Esophagus (tissue), 2 donors: ENCODE data around the gene FOXP1. TPM values are rescaled to one million over a fixed set of nuclear protein-coding genes. Genes with fewer than 3 reads are reported as not detected.

Experiments
- H3K27ac ChIP-seq, 2 donors: one replicate each; pipeline ENCODE4 v1.5.1; 2013; ENCODE audit warnings: low read depth in 2 of 2, mild to moderate bottlenecking in 2 of 2, inconsistent platforms in 1 of 2, low read length in 1 of 2, moderate library complexity in 1 of 2
- H3K27me3 ChIP-seq, 2 donors: one replicate each; pipeline ENCODE4 v1.6.1; 2013; ENCODE audit warnings: low read length in 2 of 2, control low read depth in 1 of 2, mild to moderate bottlenecking in 1 of 2; ENCODE audit not compliant: insufficient read depth in 2 of 2, control insufficient read depth in 1 of 2
- H3K36me3 ChIP-seq, 2 donors: one replicate each; pipeline ENCODE4 v1.6.1; 2013; ENCODE audit warnings: low read length in 1 of 2; ENCODE audit not compliant: control insufficient read depth in 2 of 2, insufficient read depth in 2 of 2
- H3K4me1 ChIP-seq, 2 donors: one replicate each; pipeline ENCODE4 v1.6.1; 2013; ENCODE audit warnings: low read length in 1 of 2; ENCODE audit not compliant: control insufficient read depth in 2 of 2, insufficient read depth in 2 of 2
- H3K4me3 ChIP-seq, 2 donors: one replicate each; pipeline ENCODE4 v1.5.1; 2013; ENCODE audit warnings: low read length in 2 of 2, mild to moderate bottlenecking in 2 of 2, low read depth in 1 of 2, moderate library complexity in 1 of 2
- H3K9me3 ChIP-seq, 2 donors: one replicate each; pipeline ENCODE4 v1.6.1; 2013; ENCODE audit warnings: mild to moderate bottlenecking in 2 of 2, low read depth in 1 of 2, low read length in 1 of 2, moderate library complexity in 1 of 2; ENCODE audit not compliant: control insufficient read depth in 2 of 2, insufficient read depth in 1 of 2
- WGBS, 2 donors: extraction: QIAGEN DNeasy Blood & Tissue Kit; methylation state at CpG; one replicate each; pipeline ENCODE4 v1.1.7; 2013; 5-methylcytosine and 5-hydroxymethylcytosine counted together
- polyA plus RNA-seq, 2 donors: library from polyadenylated mRNA; stranded (reverse); fragments of 200-250 nt; gene quantifications; one replicate each; pipeline ENCODE4 v1.2.3, GENCODE V29; 2013
- donor health status: healthy with polysubstance abuse.
- donor health status: Bipolar disorder and iron deficiency.

FOXP1 gene
- polyA plus RNA-seq, 2 donors, result 10.7 to 20.4 TPM

GRCh38 chr3:71244153-71244825, 339.2 kb downstream of the FOXP1 start:
- H3K4me3 ChIP-seq, result peak overlapping the region in 1 of 2 donors; percentile 33
- peak overlapping the region; percentile 0 to 63 for H3K27ac ChIP-seq
- peaks cover 0 to 2% of the 10 kb centered on the region in 2 donors for H3K36me3 ChIP-seq
- peaks cover 0 to 7% of the 10 kb centered on the region in 2 donors for H3K4me1 ChIP-seq
- no peaks in the 10 kb centered on the region for H3K27me3 ChIP-seq
- H3K9me3 ChIP-seq, result no peaks in the 10 kb centered on the region
- WGBS, 2 donors, result 72 to 75% methylated on average over 9 of the region's 9 CpGs

DNA sequence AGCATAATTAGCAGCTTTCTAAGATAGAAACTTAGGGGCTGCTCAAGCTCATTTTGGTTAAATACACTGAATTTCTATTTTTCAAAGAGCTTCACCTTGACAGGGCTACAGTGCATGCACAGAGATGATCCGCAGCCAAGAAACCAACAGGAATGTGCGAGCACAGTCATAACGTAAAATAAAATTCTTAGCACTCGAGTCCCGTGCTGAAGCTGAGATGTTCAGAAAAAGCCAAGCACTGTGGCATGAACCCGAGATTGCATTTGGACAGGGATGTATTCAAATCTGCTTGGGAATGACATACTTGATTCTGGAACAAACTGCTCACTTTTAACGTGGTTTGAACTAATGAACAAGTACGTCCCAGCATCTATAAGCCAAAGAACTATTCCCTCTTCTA, 340.3 kb downstream of the FOXP1 start:
- 77 to 79% methylated on average over 8 of the region's 8 CpGs for WGBS, 2 donors
- Histone ChIP-seq H3K9me3 (no peaks in the 10 kb centered on the region), H3K36me3 (peaks cover 0 to 2% of the 10 kb centered on the region in 2 donors), H3K4me3 (no peak overlapping the region), H3K27ac (no peak overlapping the region), H3K27me3 (no peaks in the 10 kb centered on the region), H3K4me1 (peaks cover 0 to 7% of the 10 kb centered on the region in 2 donors)

DNA sequence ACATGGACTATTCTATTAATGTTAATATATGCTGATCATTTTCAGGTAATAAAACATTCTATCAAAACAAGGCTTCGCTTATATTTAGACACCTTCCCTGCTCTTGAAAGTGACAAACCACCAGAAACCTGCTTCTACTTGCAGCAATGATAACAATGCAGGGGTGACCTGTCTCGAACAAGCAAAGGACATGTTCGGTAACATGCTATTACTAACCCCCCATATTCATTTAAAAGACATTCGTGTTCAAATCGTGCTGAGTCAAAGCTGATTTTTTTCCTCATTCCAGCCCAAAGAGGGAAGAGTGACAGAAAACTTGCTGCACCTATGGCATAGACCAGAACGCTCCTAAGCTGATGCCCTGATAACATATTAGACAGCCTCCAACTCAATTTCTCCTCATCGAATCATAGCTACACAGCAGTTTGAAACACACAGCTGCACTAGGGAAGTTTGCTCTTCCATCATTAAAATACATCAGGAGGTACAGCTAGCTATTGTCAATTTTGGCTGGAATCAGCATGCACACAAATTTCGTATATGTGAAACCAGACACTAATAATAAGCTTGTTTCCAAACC, 341.5 kb downstream of the FOXP1 start:
- Histone ChIP-seq H3K27me3 (no peaks in the 10 kb centered on the region), H3K4me3 (no peak overlapping the region), H3K9me3 (no peaks in the 10 kb centered on the region), H3K36me3 (peaks cover 0 to 2% of the 10 kb centered on the region in 2 donors), H3K27ac (no peak overlapping the region), H3K4me1 (peaks cover 0 to 1% of the 10 kb centered on the region in 2 donors)
- 48 to 70% methylated on average over 8 of the region's 8 CpGs for WGBS, 2 donors

GRCh38 chr3:71241246-71241901, 342.2 kb downstream of the FOXP1 start:
- Histone ChIP-seq H3K27me3 (no peaks in the 10 kb centered on the region), H3K4me1 (no peaks in the 10 kb centered on the region), H3K27ac (no peak overlapping the region), H3K4me3 (no peak overlapping the region), H3K36me3 (peaks cover 0 to 2% of the 10 kb centered on the region in 2 donors), H3K9me3 (no peaks in the 10 kb centered on the region)
- 69 to 83% methylated on average over 8 of the region's 8 CpGs for WGBS, 2 donors

DNA sequence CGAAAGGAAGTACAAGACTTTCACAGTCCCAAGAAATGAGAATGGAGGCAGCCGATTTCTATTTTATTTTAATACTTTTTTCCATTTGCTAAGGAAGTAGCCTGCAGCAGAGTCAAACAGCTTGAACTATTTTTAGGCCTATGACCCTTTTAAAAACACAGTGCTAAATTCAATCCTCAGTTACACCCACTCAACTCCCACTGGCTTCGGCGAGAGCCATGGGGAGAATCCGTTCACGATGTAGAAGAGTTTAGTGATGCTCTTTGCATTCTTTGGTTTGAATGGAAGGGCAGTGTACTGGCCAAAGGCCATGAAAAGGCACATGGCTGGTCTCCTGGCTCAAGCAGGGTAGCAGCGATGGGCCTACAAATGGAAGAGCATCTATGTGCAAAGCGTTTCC, 343.5 kb downstream of the FOXP1 start:
- H3K4me3 ChIP-seq, result no peak overlapping the region
- 73 to 80% methylated on average over 8 of the region's 8 CpGs for WGBS, 2 donors
- no peaks in the 10 kb centered on the region for H3K36me3 ChIP-seq
- H3K27me3 ChIP-seq, result no peaks in the 10 kb centered on the region
- H3K27ac ChIP-seq, result peak overlapping the region in 1 of 2 donors; percentile 37
- no peaks in the 10 kb centered on the region for H3K4me1 ChIP-seq
- no peaks in the 10 kb centered on the region for H3K9me3 ChIP-seq

DNA sequence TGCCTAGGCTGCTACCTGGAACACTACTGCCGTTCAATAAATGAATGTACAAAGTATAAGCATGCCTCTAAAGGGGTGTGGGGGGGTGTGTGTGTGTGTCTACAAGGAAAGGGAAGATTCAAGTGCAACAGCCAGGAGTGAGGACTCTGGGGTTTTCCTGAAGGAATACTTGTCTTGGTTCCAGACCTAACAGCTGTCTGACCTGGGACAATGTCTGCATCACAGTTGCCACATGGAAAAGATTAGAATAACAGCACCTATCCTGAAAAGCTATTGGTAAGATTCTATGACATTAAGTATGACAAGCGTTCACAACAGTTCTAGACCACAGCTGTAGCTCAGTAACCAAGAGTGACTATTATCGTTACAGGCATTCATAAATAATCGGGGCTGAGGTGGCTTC, 345.2 kb downstream of the FOXP1 start:
- Histone ChIP-seq H3K36me3 (no peaks in the 10 kb centered on the region), H3K4me1 (no peaks in the 10 kb centered on the region), H3K27ac (no peak overlapping the region), H3K4me3 (no peak overlapping the region), H3K9me3 (no peaks in the 10 kb centered on the region), H3K27me3 (no peaks in the 10 kb centered on the region)
- WGBS, 2 donors, result 80 to 83% methylated on average over 4 of the region's 4 CpGs

DNA sequence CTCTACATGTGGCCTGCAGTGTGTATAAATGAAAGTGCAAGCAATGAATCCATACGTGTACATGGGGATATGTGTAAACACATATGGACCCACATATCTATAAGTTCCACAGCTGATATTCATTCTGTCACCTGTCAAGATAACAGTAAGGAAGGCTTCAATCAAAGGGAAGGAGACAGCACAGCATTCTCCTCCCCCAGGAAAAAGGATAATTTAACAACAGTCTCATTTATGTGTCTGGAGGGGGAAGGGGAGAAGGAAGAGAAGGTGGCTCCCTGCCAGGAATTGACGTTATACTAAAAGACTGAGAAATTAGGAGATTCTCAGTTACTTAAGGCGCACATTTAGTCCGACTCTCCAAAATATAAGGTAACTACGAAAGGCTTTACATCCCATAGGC, 345.9 kb downstream of the FOXP1 start:
- H3K36me3 ChIP-seq, result no peaks in the 10 kb centered on the region
- H3K27me3 ChIP-seq, result no peaks in the 10 kb centered on the region
- no peak overlapping the region for H3K4me3 ChIP-seq
- 81 to 87% methylated on average over 5 of the region's 5 CpGs for WGBS, 2 donors
- H3K4me1 ChIP-seq, result no peaks in the 10 kb centered on the region
- H3K27ac ChIP-seq, result no peak overlapping the region
- H3K9me3 ChIP-seq, result no peaks in the 10 kb centered on the region

DNA sequence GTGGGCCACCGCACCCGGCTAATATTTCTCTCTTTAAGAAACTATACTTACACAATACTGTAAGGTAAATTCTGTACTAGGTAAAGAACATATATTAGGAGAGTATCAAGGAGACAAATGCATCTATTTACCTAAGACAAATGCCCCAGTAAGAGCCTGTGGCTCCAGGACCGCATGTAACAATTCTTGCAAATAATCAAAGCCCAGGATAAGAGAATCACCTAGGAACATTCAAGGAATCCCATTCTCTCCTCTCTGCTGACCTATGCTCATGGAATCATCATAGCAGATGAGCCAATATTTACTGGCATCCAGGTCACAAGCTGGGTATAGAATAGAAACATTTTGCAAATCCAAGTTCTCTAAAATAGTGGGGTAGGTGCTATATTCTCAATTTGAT, 347.7 kb downstream of the FOXP1 start:
- Histone ChIP-seq H3K27me3 (no peaks in the 10 kb centered on the region), H3K4me1 (no peaks in the 10 kb centered on the region), H3K27ac (no peak overlapping the region), H3K4me3 (no peak overlapping the region), H3K9me3 (no peaks in the 10 kb centered on the region), H3K36me3 (peaks cover 0 to 2% of the 10 kb centered on the region in 2 donors)
- 82 to 98% methylated on average over 3 of the region's 3 CpGs for WGBS, 2 donors

DNA sequence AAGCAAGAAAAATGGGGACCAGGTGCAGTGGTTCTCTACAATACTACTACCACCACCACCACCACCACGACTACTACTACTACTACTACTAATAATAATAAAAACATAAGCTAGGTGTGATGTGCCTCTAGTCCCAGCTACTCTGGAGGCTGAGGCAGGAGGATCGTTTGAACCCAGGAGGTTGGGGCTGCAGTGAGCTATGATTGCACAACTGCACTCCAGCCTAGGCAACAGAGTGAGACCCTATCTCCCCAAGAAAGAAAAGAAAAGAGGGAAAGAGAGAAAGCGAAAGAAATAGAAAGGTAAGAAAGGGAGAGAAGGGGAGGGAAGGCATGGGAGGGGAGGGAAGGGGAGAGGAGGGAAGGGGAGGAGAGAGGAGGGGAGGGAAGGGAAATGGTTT, 350.6 kb downstream of the FOXP1 start:
- Histone ChIP-seq H3K27me3 (no peaks in the 10 kb centered on the region), H3K9me3 (no peaks in the 10 kb centered on the region), H3K4me3 (no peak overlapping the region), H3K36me3 (peaks cover 0 to 2% of the 10 kb centered on the region in 2 donors), H3K4me1 (no peaks in the 10 kb centered on the region), H3K27ac (no peak overlapping the region)
- WGBS, 2 donors, result 94 to 100% methylated on average over 3 of the region's 3 CpGs
